Activated naive CD4-positive, alpha-beta T cell treated with anti-CD3 and anti-CD28 coated beads, Interleukin-2, amount 50 U/mL, for 24 hours (primary cell): ENCODE results near the gene FSD2.

ENCODE experiments used
- H3K27ac Mint-ChIP-seq: one replicate; pipeline ENCODE4 v1.8.0; 2021; ENCODE audit warnings: mild to moderate bottlenecking, mixed read lengths
- H3K27me3 Mint-ChIP-seq: one replicate; pipeline ENCODE4 v1.8.0; 2021; ENCODE audit warnings: mixed read lengths
- H3K36me3 Mint-ChIP-seq: one replicate; pipeline ENCODE4 v1.8.0; 2021; ENCODE audit warnings: mixed read lengths
- H3K4me1 Mint-ChIP-seq: one replicate; pipeline ENCODE4 v1.8.0; 2021; ENCODE audit warnings: mixed read lengths
- H3K4me3 Mint-ChIP-seq: one replicate; pipeline ENCODE4 v1.8.0; 2021; ENCODE audit warnings: mild to moderate bottlenecking, mixed read lengths
- H3K9me3 Mint-ChIP-seq: one replicate; pipeline ENCODE4 v1.8.0; 2021; ENCODE audit warnings: mixed read lengths

The FSD2 gene

GRCh38 chr15:82809308-82810060 is 3.6 kb upstream of the FSD2 start, which contains the start of gene WHAMM:
Gene WHAMM (plus strand): TSS chr15:82809628. CDS start chr15:82809727, 99 bp downstream.
- Mint-ChIP-seq H3K27me3 (no peaks in the 10 kb centered on the region), H3K36me3 (peaks cover 8% of the 10 kb centered on the region), H3K9me3 (no peaks in the 10 kb centered on the region), H3K4me3 (peak within 1 kb of the TSS; percentile 94), H3K4me1 (peaks cover 46% of the 10 kb centered on the region), H3K27ac (peak within 1 kb of the TSS; percentile 100)

- H3K4me3 Mint-ChIP-seq: peak overlapping the region; percentile 81
- H3K4me1 Mint-ChIP-seq: peaks cover 39% of the 10 kb centered on the region
- H3K27ac Mint-ChIP-seq: peak overlapping the region; percentile 88
- H3K9me3 Mint-ChIP-seq: no peaks in the 10 kb centered on the region
- no peaks in the 10 kb centered on the region for H3K27me3 Mint-ChIP-seq
- peaks cover 4% of the 10 kb centered on the region for H3K36me3 Mint-ChIP-seq
Measured at GRCh38 chr15:82808634-82809041, 2.8 kb upstream of the FSD2 start.

- peak overlapping the region; percentile 88 for H3K27ac Mint-ChIP-seq
- peaks cover 38% of the 10 kb centered on the region for H3K4me1 Mint-ChIP-seq
- no peak overlapping the region for H3K4me3 Mint-ChIP-seq
- H3K36me3 Mint-ChIP-seq: peaks cover 4% of the 10 kb centered on the region
- no peaks in the 10 kb centered on the region for H3K27me3 Mint-ChIP-seq
- H3K9me3 Mint-ChIP-seq: no peaks in the 10 kb centered on the region
Measured at GRCh38 chr15:82807920-82808633, 2.2 kb upstream of the FSD2 start.

GRCh38 chr15:82804575-82804949 is 1.3 kb downstream of the FSD2 start:
- Mint-ChIP-seq H3K36me3 (no peaks in the 10 kb centered on the region), H3K9me3 (no peaks in the 10 kb centered on the region), H3K27ac (no peak overlapping the region), H3K4me1 (peaks cover 15% of the 10 kb centered on the region), H3K4me3 (no peak overlapping the region), H3K27me3 (no peaks in the 10 kb centered on the region)

GRCh38 chr15:82803793-82804574 is 1.9 kb downstream of the FSD2 start:
- Mint-ChIP-seq H3K4me3 (no peak overlapping the region), H3K27ac (no peak overlapping the region), H3K36me3 (no peaks in the 10 kb centered on the region), H3K27me3 (no peaks in the 10 kb centered on the region), H3K4me1 (peaks cover 12% of the 10 kb centered on the region), H3K9me3 (no peaks in the 10 kb centered on the region)

GRCh38 chr15:82802497-82802896 is 3.4 kb downstream of the FSD2 start:
- H3K27ac Mint-ChIP-seq: no peak overlapping the region
- H3K27me3 Mint-ChIP-seq: no peaks in the 10 kb centered on the region
- no peaks in the 10 kb centered on the region for H3K9me3 Mint-ChIP-seq
- no peaks in the 10 kb centered on the region for H3K36me3 Mint-ChIP-seq
- H3K4me3 Mint-ChIP-seq: no peak overlapping the region
- H3K4me1 Mint-ChIP-seq: no peaks in the 10 kb centered on the region

GRCh38 chr15:82799183-82799841 is 6.6 kb downstream of the FSD2 start:
- Mint-ChIP-seq H3K9me3 (peaks cover 1% of the 10 kb centered on the region), H3K27me3 (no peaks in the 10 kb centered on the region), H3K27ac (no peak overlapping the region), H3K4me1 (no peaks in the 10 kb centered on the region), H3K4me3 (no peak overlapping the region), H3K36me3 (peaks cover 1% of the 10 kb centered on the region)

- Mint-ChIP-seq H3K4me1 (no peaks in the 10 kb centered on the region), H3K27me3 (no peaks in the 10 kb centered on the region), H3K27ac (no peak overlapping the region), H3K9me3 (peaks cover 8% of the 10 kb centered on the region), H3K4me3 (no peak overlapping the region), H3K36me3 (peaks cover 8% of the 10 kb centered on the region)
Measured at GRCh38 chr15:82798531-82799166, 7.2 kb downstream of the FSD2 start.

- peaks cover 8% of the 10 kb centered on the region for H3K36me3 Mint-ChIP-seq
- H3K9me3 Mint-ChIP-seq: peaks cover 8% of the 10 kb centered on the region
- no peak overlapping the region for H3K4me3 Mint-ChIP-seq
- no peaks in the 10 kb centered on the region for H3K4me1 Mint-ChIP-seq
- H3K27ac Mint-ChIP-seq: no peak overlapping the region
- no peaks in the 10 kb centered on the region for H3K27me3 Mint-ChIP-seq
Measured at GRCh38 chr15:82798104-82798503, 7.8 kb downstream of the FSD2 start.

GRCh38 chr15:82793737-82794136 is 12.1 kb downstream of the FSD2 start:
- peaks cover 8% of the 10 kb centered on the region for H3K9me3 Mint-ChIP-seq
- no peaks in the 10 kb centered on the region for H3K27me3 Mint-ChIP-seq
- no peaks in the 10 kb centered on the region for H3K4me1 Mint-ChIP-seq
- no peak overlapping the region for H3K27ac Mint-ChIP-seq
- no peak overlapping the region for H3K4me3 Mint-ChIP-seq
- peaks cover 8% of the 10 kb centered on the region for H3K36me3 Mint-ChIP-seq

- H3K27ac Mint-ChIP-seq: no peak overlapping the region
- H3K27me3 Mint-ChIP-seq: no peaks in the 10 kb centered on the region
- H3K36me3 Mint-ChIP-seq: peaks cover 8% of the 10 kb centered on the region
- H3K9me3 Mint-ChIP-seq: peaks cover 8% of the 10 kb centered on the region
- no peaks in the 10 kb centered on the region for H3K4me1 Mint-ChIP-seq
- no peak overlapping the region for H3K4me3 Mint-ChIP-seq
Measured at GRCh38 chr15:82792068-82792467, 13.8 kb downstream of the FSD2 start.

GRCh38 chr15:82790321-82790720 is 15.5 kb downstream of the FSD2 start:
- peaks cover 8% of the 10 kb centered on the region for H3K36me3 Mint-ChIP-seq
- no peaks in the 10 kb centered on the region for H3K27me3 Mint-ChIP-seq
- H3K4me1 Mint-ChIP-seq: no peaks in the 10 kb centered on the region
- H3K4me3 Mint-ChIP-seq: no peak overlapping the region
- H3K27ac Mint-ChIP-seq: no peak overlapping the region
- H3K9me3 Mint-ChIP-seq: peaks cover 8% of the 10 kb centered on the region

GRCh38 chr15:82789491-82789890 is 16.4 kb downstream of the FSD2 start:
- Mint-ChIP-seq H3K36me3 (peaks cover 8% of the 10 kb centered on the region), H3K27me3 (no peaks in the 10 kb centered on the region), H3K9me3 (peaks cover 8% of the 10 kb centered on the region), H3K4me1 (no peaks in the 10 kb centered on the region), H3K4me3 (no peak overlapping the region), H3K27ac (no peak overlapping the region)

- Mint-ChIP-seq H3K36me3 (no peaks in the 10 kb centered on the region), H3K4me3 (no peak overlapping the region), H3K4me1 (no peaks in the 10 kb centered on the region), H3K27me3 (no peaks in the 10 kb centered on the region), H3K27ac (no peak overlapping the region), H3K9me3 (no peaks in the 10 kb centered on the region)
Measured at GRCh38 chr15:82788496-82788895, 17.4 kb downstream of the FSD2 start.

- Mint-ChIP-seq H3K4me3 (no peak overlapping the region), H3K27me3 (peaks cover 1% of the 10 kb centered on the region), H3K36me3 (no peaks in the 10 kb centered on the region), H3K9me3 (no peaks in the 10 kb centered on the region), H3K4me1 (no peaks in the 10 kb centered on the region), H3K27ac (no peak overlapping the region)
Measured at GRCh38 chr15:82781349-82781748, 24.5 kb downstream of the FSD2 start.
